Measurements from ENCODE around the gene SLC27A5.
"Not testable (repeated sequence)": the region's sequence is repeated elsewhere in the genome, so short reads cannot be mapped to it uniquely, and the experiment has no call there.

The SLC27A5 gene

DNA sequence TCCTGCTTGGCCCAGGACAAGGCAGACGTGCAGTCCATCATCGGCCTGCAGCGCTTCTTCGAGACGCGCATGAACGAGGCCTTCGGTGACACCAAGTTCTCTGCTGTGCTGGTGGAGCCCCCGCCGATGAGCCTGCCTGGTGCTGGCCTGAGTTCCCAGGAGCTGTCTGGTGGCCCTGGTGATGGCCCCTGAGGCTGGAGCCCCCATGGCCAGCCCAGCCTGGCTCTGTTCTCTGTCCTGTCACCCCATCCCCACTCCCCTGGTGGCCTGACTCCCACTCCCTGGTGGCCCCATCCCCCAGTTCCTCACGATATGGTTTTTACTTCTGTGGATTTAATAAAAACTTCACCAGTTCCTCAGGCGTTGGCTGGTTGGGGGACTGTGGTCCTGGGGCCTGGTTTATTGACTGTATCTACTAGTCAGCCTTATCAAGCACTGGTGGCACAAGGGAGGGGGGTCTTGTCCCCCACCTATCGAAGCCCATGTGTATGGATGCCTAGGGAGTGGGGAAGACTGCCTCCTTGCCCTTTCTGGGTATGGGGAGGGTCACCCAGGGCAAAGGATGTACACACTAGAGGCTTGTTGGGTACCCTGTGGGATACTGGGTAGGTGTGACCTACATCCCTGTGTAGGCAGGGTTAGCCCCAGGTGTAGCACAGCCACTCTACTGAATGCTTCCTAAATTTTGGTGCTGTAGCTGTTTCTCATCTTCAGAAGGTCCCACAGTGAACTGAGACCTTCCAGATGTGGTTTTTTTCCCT lies 38.8 kb upstream of the SLC27A5 start:
- no peak for DNase-seq (ENCODE audit: low read depth)

GRCh38 chr19:58549664-58550361 lies 38.0 kb upstream of the SLC27A5 start:
- DNase-seq (ENCODE audit: low read depth), result no peak

DNA sequence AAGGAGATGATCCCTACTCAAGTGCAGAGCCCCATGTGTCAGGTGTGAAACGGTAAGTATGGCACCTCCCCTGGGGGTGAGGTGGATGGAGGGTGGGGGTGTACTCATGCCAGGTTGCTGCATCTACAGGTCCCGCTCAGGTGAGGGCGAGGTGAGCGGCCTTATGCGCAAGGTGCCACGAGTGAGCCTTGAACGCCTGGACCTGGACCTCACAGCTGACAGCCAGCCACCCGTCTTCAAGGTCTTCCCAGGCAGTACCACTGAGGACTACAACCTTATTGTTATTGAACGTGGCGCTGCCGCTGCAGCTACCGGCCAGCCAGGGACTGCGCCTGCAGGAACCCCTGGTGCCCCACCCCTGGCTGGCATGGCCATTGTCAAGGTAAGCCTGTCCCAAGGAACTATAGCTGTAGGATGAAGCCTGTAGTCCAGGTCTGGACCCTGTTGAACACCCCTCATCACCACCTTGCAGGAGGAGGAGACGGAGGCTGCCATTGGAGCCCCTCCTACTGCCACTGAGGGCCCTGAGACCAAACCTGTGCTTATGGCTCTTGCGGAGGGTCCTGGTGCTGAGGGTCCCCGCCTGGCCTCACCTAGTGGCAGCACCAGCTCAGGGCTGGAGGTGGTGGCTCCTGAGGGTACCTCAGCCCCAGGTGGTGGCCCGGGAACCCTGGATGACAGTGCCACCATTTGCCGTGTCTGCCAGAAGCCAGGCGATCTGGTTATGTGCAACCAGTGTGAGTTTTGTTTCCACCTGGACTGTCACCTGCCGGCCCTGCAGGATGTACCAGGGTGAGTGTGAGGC lies 37.3 kb upstream of the SLC27A5 start:
- no peak for DNase-seq (ENCODE audit: low read depth)

- DNase-seq (ENCODE audit: low read depth), result no peak
Observed at GRCh38 chr19:58547323-58548312, 35.8 kb upstream of the SLC27A5 start.

DNA sequence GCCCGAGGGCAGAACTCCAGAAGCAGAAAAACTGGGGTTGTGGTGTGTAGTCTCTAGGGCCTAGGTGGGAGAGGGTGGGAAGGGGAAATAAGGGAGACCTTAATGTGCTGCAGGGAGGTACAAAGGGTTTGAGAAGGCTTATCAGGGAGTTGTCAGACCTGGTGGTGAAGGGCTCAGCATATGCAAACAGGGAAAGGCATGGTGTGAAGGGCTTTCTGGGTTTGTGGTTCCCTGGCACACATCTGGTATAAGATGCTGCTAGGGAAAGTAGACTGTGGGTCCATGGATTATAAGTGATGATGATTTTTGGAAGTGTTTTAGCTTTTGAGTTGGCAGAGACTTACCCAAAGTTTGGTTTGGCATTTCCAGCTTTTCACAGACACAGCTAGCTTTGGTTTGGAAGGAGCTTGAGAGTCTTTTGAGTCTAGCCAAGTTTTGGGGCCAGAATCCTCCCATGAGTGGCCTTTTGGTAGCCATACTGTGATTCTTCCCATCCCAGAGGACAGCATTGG lies 34.3 kb upstream of the SLC27A5 start:
- no peak for DNase-seq (ENCODE audit: low read depth)

- no peak for DNase-seq (ENCODE audit: low read depth)
Observed at GRCh38 chr19:58545286-58546018, 33.7 kb upstream of the SLC27A5 start.

GRCh38 chr19:58544591-58545285 lies 32.9 kb upstream of the SLC27A5 start:
- peak; percentile 62 for DNase-seq (ENCODE audit: low read depth)

GRCh38 chr19:58543826-58544590 lies 32.2 kb upstream of the SLC27A5 start, which contains the start of gene TRIM28:
TSS of gene TRIM28 (plus strand) at chr19:58544064. CDS start at chr19:58544758, 694 bp downstream.
- DNase-seq (ENCODE audit: low read depth), result peak; percentile 100

- DNase-seq (ENCODE audit: low read depth), result not testable (repeated sequence)
Observed at GRCh38 chr19:58542641-58543372, 31.0 kb upstream of the SLC27A5 start.

DNA sequence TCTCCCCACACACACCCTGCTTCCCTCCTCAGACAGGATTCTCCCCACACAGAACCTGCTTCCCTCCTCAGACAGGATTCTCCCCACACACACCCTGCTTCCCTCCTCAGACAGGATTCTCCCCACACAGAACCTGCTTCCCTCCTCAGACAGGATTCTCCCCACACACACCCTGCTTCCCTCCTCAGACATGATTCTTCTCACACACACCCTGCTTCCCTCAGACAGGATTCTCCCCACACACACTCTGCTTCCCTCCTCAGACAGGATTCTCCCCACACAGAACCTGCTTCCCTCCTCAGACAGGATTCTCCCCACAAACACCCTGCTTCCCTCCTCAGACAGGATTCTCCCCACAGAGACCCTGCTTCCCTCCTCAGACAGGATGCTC lies 27.4 kb upstream of the SLC27A5 start:
- DNase-seq (ENCODE audit: low read depth), result not testable (repeated sequence)

- DNase-seq (ENCODE audit: low read depth), result no peak
Observed at GRCh38 chr19:58538257-58539168, 26.7 kb upstream of the SLC27A5 start.

DNA sequence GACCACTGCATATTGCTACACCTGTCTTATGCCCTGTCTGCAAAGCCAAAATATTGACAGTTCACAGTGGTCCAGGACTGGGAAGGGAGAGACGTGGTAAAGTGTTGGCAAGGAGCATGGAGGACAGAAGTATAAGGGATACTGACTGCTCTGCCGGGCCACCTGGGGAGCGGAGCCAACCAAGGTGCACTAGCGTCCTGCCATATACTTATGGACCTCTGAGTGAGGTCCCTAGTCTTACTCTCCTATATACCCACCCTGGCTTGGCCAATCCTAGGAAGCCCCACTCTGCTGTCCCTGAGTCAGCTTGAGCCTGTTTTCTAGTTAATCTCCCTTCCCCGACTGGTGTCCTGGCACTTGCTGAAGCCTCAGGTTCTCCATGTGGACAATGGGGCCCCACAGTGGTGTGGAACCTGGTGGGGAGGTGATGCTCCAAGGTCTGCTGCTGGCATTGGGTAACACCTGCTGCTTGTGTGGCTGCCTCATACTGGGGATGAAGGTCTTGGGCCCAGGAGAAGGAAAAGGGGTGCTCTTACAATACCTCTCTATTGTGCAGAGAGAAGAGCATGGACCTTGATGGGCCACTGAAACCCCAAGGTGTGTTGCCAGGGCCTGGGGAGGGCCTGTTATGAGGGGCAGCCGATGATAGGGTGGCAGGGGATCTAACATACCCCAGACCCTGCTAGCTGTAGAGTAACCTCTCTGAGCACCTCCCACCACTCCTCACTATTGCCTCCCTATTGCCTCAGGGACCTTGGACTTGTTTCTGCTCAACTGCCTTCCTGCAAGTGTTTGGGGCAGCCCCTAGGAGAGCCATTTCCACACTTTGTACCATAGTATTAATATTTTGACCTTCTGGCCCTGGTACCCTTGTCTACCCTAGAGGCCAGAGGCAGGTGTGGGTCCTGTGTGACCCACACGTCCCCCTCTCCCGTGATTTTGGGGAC lies 25.3 kb upstream of the SLC27A5 start:
- no peak for DNase-seq (ENCODE audit: low read depth)

GRCh38 chr19:58535857-58536256 lies 24.1 kb upstream of the SLC27A5 start:
- no peak for DNase-seq (ENCODE audit: low read depth)

DNA sequence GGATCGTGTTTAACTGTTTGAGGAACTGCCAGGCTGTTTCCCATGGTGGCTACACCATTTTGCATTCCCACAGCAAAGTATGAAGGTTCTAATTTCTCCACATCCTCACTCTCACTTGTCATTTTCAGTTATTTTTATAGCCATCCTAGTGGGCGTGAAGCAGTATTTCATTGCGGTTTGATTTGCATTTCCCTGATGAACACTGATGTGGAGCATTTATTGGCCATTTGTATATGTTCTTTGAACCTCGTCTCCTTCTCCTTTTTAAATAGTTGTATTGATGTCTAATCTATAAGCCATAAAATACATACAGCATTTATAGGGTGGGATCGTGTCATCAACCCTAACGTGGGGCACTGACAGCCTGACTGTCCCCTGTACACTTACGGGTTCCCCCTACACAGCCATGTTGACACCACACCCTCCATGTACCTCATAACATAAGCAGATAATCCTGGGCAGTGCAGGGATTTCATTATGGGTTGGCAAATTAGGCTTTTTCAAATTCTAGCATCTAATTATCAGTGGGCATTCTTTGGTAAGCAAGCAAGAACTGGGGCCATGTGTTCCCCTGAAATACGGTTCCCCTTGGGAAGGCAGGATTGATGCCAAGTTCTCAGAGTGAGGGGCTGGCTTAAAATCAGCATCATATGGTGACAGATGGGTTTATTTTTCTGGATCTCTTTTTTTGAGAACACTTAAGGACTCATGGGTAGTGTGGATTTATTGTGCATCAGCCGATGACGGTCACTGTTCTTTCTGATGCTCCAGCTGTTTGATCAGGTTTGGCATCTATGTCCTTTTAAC lies 19.4 kb upstream of the SLC27A5 start:
- DNase-seq (ENCODE audit: low read depth), result no peak

GRCh38 chr19:58529405-58529804 lies 17.6 kb upstream of the SLC27A5 start:
- DNase-seq (ENCODE audit: low read depth), result no peak
